CD4-positive, alpha-beta T cell (primary cell): ENCODE results near the gene URGCP. TPM values are rescaled to one million over a fixed set of nuclear protein-coding genes. Genes with fewer than 3 reads are reported as not detected.

ENCODE experiments used
- ATAC-seq: fragments of 200-7000 bp; cut with Tn5 transposase; one replicate; pipeline ENCODE4 v1.10.0; 2022; ENCODE audit warnings: mild to moderate bottlenecking; ENCODE audit not compliant: poor library complexity
- CTCF ChIA-PET: fragments of 350-600 bp; sonication (Branson Sonifier 250); formaldehyde crosslinking; loops from one replicate; lab custom pipeline; 2021; ENCODE audit warnings: antibody characterized with exemption, inconsistent platforms; lab: Charles Lee
- POLR2A ChIA-PET: fragments of 350-600 bp; sonication (Branson Sonifier 250); formaldehyde crosslinking; loops from one replicate; lab custom pipeline; 2021; ENCODE audit warnings: antibody characterized with exemption, inconsistent platforms; lab: Charles Lee
- DNase-seq, 14 experiments: peaks; one replicate each; pipeline ENCODE4 v3.0.0-alpha.2; 2013 to 2020; ENCODE audit warnings: mixed read lengths in 2 of 14
- H3K27ac ChIP-seq, 2 donors: one replicate each; pipeline versions ENCODE4 v1.5.1 to v1.7.0; 2013; ENCODE audit warnings: low read length in 2 of 2, low read depth in 1 of 2, mild to moderate bottlenecking in 1 of 2
- H3K27me3 ChIP-seq, 2 experiments: 1 replicate in 1 of 2; 2 replicates in 1 of 2; pipeline versions ENCODE4 v1.6.1 to v1.7.0; 2013; ENCODE audit warnings: low read length in 2 of 2, control low read depth in 1 of 2, mild to moderate bottlenecking in 1 of 2, moderate library complexity in 1 of 2; ENCODE audit not compliant: insufficient read depth in 2 of 2, control insufficient read depth in 1 of 2
- H3K36me3 ChIP-seq: one replicate; pipeline ENCODE4 v1.6.1; 2013; ENCODE audit warnings: low read length, control low read depth; ENCODE audit not compliant: insufficient read depth
- H3K4me1 ChIP-seq: one replicate; pipeline ENCODE4 v1.6.1; 2013; ENCODE audit warnings: low read length, control low read depth; ENCODE audit not compliant: insufficient read depth
- H3K4me3 ChIP-seq: one replicate; pipeline ENCODE4 v1.5.1; 2013; ENCODE audit warnings: mild to moderate bottlenecking, low read length, moderate library complexity
- H3K9me3 ChIP-seq, 2 experiments: 1 replicate in 1 of 2; 2 replicates in 1 of 2; pipeline versions ENCODE4 v1.6.1 to v1.7.0; 2013; ENCODE audit warnings: low read length in 2 of 2, mild to moderate bottlenecking in 2 of 2, control low read depth in 1 of 2, moderate library complexity in 1 of 2; ENCODE audit not compliant: control insufficient read depth in 1 of 2, insufficient read depth in 1 of 2
- H3K27ac Mint-ChIP-seq: one replicate; pipeline ENCODE4 v1.8.0; 2020; ENCODE audit warnings: mixed read lengths
- H3K27me3 Mint-ChIP-seq: one replicate; pipeline ENCODE4 v1.8.0; 2021; ENCODE audit warnings: mixed read lengths
- H3K36me3 Mint-ChIP-seq: one replicate; pipeline ENCODE4 v1.8.0; 2021; ENCODE audit warnings: low read depth, mixed read lengths
- H3K4me1 Mint-ChIP-seq: one replicate; pipeline ENCODE4 v1.8.0; 2021; ENCODE audit warnings: low read depth, mixed read lengths
- H3K4me3 Mint-ChIP-seq: one replicate; pipeline ENCODE4 v1.8.0; 2020; ENCODE audit warnings: mild to moderate bottlenecking, mixed read lengths
- H3K9me3 Mint-ChIP-seq: one replicate; pipeline ENCODE4 v1.8.0; 2020; ENCODE audit warnings: mixed read lengths
- intact Hi-C, 2 experiments: fragments of 100-400 bp; cut with DNase I in 1 of 2; cut with micrococcal nuclease in 1 of 2; formaldehyde crosslinking; loops; one replicate each; pipeline versions ENCODE4 v1.15.1 to v1.9.0; 2023 to 2025; cut with DNase I, micrococcal nuclease
- polyA plus RNA-seq, 2 donors: library from polyadenylated mRNA; unstranded; fragments of 120-200 nt; gene quantifications; one replicate each; pipeline ENCODE4 v1.2.1, GENCODE V29; 2013
- total RNA-seq, 174 experiments: library from RNA in 2 of 174; stranded (reverse) in 2 of 174; gene quantifications; one replicate each; pipeline ENCODE4 v1.2.3 and lab custom pipeline; 2021 to 2026
- TF ChIP-seq, protein P1 (sequence below): fragments of 200-600 bp; IDR thresholded peaks from one replicate; pipeline ENCODE4 v1.8.0; 2022; ENCODE audit warnings: antibody characterized with exemption, mild to moderate bottlenecking

URGCP gene, protein sequence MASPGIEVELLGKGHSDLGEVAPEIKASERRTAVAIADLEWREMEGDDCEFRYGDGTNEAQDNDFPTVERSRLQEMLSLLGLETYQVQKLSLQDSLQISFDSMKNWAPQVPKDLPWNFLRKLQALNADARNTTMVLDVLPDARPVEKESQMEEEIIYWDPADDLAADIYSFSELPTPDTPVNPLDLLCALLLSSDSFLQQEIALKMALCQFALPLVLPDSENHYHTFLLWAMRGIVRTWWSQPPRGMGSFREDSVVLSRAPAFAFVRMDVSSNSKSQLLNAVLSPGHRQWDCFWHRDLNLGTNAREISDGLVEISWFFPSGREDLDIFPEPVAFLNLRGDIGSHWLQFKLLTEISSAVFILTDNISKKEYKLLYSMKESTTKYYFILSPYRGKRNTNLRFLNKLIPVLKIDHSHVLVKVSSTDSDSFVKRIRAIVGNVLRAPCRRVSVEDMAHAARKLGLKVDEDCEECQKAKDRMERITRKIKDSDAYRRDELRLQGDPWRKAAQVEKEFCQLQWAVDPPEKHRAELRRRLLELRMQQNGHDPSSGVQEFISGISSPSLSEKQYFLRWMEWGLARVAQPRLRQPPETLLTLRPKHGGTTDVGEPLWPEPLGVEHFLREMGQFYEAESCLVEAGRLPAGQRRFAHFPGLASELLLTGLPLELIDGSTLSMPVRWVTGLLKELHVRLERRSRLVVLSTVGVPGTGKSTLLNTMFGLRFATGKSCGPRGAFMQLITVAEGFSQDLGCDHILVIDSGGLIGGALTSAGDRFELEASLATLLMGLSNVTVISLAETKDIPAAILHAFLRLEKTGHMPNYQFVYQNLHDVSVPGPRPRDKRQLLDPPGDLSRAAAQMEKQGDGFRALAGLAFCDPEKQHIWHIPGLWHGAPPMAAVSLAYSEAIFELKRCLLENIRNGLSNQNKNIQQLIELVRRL
- total RNA-seq (10 to 100 TPM; 21.8 to 22.5 TPM), total RNA-seq (lab: John Stamatoyannopoulos, UW) (23.9 to 63.1 (median 43.5) reads per million in 172 experiments)
- 18.6 TPM for polyA plus RNA-seq (2013, experiment 1 of 2)
- polyA plus RNA-seq (2013, experiment 2 of 2): 19.5 TPM

DNA sequence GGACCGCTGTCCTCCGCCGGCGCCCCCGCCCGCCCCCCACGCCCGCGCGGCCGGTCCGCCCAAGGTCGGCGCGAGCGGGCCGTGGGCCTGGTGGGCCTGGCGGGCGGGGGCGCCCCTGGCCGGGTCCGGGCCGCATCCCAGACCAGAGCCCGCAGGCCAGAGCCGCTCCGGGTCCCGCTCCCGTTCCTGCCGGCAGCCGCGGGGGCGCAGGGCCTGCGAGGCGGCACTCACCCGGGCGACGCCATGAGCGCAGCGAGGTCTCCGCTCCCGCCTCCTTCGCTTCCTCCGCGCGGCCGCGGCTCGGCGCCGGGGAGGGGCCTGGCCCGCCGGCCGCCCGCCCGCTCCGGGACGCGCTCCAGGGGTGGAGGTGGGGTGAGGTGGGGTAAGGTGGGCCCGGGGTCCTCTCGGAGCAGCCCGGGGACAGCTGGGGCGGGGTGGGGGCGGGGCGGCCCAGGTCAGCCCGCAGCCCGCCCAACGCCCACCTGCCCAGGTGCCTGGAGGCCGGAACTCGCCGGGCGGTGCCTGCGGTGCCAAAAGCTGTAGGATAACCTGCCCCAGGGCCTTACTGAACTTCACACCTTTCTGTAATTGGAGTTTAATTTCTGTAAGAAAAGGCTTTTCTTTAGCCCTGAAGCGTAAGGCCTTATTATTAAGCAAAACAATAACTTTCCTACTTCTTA lies at the start of gene URGCP:
URGCP (minus strand) TSS at position 266 of the 680 bp plus-strand sequence; CDS start at position 245, 21 bp downstream.
- Mint-ChIP-seq H3K27me3 (no peaks in the 10 kb centered on the region), H3K36me3 (no peaks in the 10 kb centered on the region), H3K27ac (peak within 1 kb of the TSS; percentile 92), H3K4me1 (peaks cover 47% of the 10 kb centered on the region), H3K9me3 (no peaks in the 10 kb centered on the region), H3K4me3 (peak within 1 kb of the TSS; percentile 98)
- H3K4me3 ChIP-seq: peak within 1 kb of the TSS; percentile 66
- H3K4me1 ChIP-seq: peaks cover 24% of the 10 kb centered on the region
- H3K9me3 ChIP-seq: no peaks in the 10 kb centered on the region
- intact Hi-C loops: loop anchor here in 1 of 2 experiments (5.0 kb wide), 1 partner anchor 39 kb away; the partner anchor contains the start of gene MRPS24
- ChIA-PET POLR2A (interaction anchor here (0.8 to 1.7 kb wide), 3 partner anchors 12 to 37 kb away, joined by 3 to 15 read pairs (median 4); partner anchors contain the start of genes MRPS24 and UBE2D4), CTCF (interaction anchor here (1.1 to 1.2 kb wide), 2 partner anchors 12 to 20 kb away, joined by 3 to 4 read pairs; partner anchors contain the start of gene UBE2D4)
- TF ChIP-seq, protein P1, sequence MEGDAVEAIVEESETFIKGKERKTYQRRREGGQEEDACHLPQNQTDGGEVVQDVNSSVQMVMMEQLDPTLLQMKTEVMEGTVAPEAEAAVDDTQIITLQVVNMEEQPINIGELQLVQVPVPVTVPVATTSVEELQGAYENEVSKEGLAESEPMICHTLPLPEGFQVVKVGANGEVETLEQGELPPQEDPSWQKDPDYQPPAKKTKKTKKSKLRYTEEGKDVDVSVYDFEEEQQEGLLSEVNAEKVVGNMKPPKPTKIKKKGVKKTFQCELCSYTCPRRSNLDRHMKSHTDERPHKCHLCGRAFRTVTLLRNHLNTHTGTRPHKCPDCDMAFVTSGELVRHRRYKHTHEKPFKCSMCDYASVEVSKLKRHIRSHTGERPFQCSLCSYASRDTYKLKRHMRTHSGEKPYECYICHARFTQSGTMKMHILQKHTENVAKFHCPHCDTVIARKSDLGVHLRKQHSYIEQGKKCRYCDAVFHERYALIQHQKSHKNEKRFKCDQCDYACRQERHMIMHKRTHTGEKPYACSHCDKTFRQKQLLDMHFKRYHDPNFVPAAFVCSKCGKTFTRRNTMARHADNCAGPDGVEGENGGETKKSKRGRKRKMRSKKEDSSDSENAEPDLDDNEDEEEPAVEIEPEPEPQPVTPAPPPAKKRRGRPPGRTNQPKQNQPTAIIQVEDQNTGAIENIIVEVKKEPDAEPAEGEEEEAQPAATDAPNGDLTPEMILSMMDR: no peak
- peak within 1 kb of the TSS; percentile 25 to 29 for H3K27ac ChIP-seq
- no peaks in the 10 kb centered on the region for H3K36me3 ChIP-seq
- H3K27me3 ChIP-seq: no peaks in the 10 kb centered on the region
- DNase-seq (peak; percentile 29 to 77 (median 50)), ATAC-seq (peak; percentile 92)

DNA sequence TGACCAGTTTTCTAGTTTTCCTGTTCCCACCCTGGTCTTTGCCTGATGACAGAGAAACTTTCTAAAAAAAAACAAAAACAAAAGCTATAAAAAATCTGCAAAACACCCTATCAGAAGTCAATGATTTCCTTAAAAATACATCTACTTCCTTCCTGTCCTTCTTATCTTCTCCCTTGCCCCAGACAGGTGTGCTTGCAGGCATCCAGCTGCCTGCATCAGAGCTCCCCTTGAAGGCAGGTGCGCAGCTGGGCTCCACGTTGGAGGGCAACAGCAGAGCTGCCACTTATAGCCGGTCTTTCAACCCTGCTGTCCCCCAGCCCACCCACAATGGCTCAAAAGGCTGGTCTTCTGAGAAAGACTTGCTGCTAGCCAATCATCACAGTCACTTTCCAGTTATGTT lies 49.6 kb upstream of the URGCP start:
- CTCF ChIA-PET: no interaction called here
- no peaks in the 10 kb centered on the region for H3K27me3 ChIP-seq
- Mint-ChIP-seq H3K27ac (peak overlapping the region; percentile 7), H3K4me3 (no peak overlapping the region), H3K36me3 (peaks cover 42% of the 10 kb centered on the region), H3K4me1 (peaks cover 19% of the 10 kb centered on the region), H3K9me3 (peaks cover 2% of the 10 kb centered on the region), H3K27me3 (no peaks in the 10 kb centered on the region)
- ATAC-seq (peak; percentile 37), DNase-seq (peak in 1 of 14 experiments; percentile 11)
- TF ChIP-seq, protein P1: no peak
- POLR2A ChIA-PET: no interaction called here
- peaks cover 9% of the 10 kb centered on the region for H3K4me1 ChIP-seq
- peaks cover 18% of the 10 kb centered on the region for H3K36me3 ChIP-seq
- H3K27ac ChIP-seq: no peak overlapping the region
- H3K4me3 ChIP-seq: no peak overlapping the region
- H3K9me3 ChIP-seq: no peaks in the 10 kb centered on the region
- intact Hi-C loops: no loop called here
